Measurements from ENCODE around the gene ALAS1.

GRCh38 chr3:52208556-52208955 lies 10.6 kb downstream of the ALAS1 start:
- TF ChIP-seq CTCF (tag by site-specific recombination; IDR thresholded peaks at IDR 0.05) (no peak), KLF1 (tag by site-specific recombination; IDR thresholded peaks at IDR 0.05) (no peak), ZBTB49 (tag by site-specific recombination; IDR thresholded peaks at IDR 0.05; ENCODE audit: low read depth) (no peak), KLF7 (tag by site-specific recombination; IDR thresholded peaks at IDR 0.05; ENCODE audit: borderline replicate concordance) (no peak), ZNF211 (tag by site-specific recombination; IDR thresholded peaks at IDR 0.05; ENCODE audit: low read depth) (no peak), HOXA7 (CRISPR knock-in tag; IDR thresholded peaks at IDR 0.05; ENCODE audit: borderline replicate concordance) (no peak), ZNF558 (tag by site-specific recombination; IDR thresholded peaks at IDR 0.05) (no peak), ZNF24 (tag by site-specific recombination; IDR thresholded peaks at IDR 0.05) (no peak), GLI2 (tag by site-specific recombination; IDR thresholded peaks at IDR 0.05; ENCODE audit: borderline replicate concordance, low read depth) (no peak), ZNF398 (tag by site-specific recombination; IDR thresholded peaks at IDR 0.05) (no peak), HIC1 (tag by site-specific recombination; IDR thresholded peaks at IDR 0.05) (no peak), ZNF571 (tag by site-specific recombination; IDR thresholded peaks at IDR 0.05) (no peak), ZNF138 (tag by site-specific recombination; IDR thresholded peaks at IDR 0.05; ENCODE audit: borderline replicate concordance) (no peak)
